GM21619 (cell line): ENCODE results near the gene WNT16.

Experiments
- ATAC-seq: cut with Tn5 transposase; IDR thresholded peaks from one replicate; pipeline ENCODE4 v1.9.1; 2021; ENCODE audit not compliant: unreplicated experiment

WNT16 gene

GRCh38 chr7:121342631-121343030 is 13.8 kb downstream of the WNT16 start:
- no peak for ATAC-seq

DNA sequence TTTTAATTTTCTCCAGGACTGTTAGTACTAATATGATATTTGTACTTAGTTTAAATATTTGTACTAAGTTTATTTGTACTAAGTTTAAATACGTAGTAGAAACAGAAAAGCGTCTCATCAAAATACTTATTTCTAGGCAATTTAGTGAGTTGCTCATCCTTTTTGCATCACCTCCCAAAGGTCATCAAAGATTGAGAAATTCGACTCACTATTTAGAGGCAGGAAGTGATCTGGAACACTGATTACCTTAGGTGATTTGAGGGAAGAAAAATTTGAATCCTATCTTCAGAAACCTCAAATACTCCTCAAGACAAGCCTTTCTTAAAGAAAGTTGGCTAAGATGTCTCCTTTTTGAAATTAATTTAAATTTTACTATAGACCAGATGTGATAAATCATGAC is 14.5 kb downstream of the WNT16 start:
- ATAC-seq, result no peak

- no peak for ATAC-seq
These were observed 15.3 kb downstream of the WNT16 start for GRCh38 chr7:121344093-121344492.

DNA sequence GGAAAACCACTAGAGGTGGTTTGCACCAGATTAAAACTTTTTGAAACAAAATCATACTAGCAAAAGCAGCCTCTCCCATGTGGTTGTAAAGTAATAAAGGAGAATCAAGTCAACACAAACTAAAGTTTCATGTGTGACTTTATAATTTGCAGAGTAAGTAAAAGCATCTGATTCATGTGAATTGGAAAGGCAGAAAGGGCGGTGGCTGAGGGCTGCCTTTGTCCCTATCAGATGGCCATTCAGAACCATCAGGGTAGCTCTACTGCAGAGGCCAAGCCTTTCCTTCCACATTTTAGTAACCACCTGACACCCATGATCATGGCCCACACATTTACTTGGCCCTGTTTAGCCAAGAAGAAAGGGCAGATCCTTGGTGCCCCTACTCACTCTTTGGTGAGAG is 15.7 kb downstream of the WNT16 start:
- ATAC-seq, result no peak

- no peak for ATAC-seq
These were observed 22.9 kb downstream of the WNT16 start for GRCh38 chr7:121351682-121352081.

- no peak for ATAC-seq
These were observed 23.5 kb downstream of the WNT16 start for GRCh38 chr7:121352323-121352722.

DNA sequence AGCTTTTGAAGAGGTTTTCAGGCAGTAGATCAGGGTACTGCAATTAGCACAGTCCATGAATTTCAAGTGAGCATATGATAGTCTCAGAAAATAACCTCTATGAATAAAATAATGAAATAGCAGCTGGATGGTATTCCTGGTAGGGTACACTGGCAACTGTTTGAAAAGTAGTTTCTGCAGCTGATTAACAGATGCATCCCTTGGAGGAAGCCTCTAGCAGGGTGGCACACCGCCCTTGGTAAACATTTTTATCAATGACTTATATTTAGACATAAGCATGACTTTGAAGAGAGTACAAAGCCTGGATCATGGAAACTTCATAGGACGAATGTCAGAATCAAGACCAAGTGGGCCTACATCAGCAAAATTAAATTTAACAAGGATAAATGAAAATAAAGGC is 26.8 kb downstream of the WNT16 start:
- ATAC-seq, result no peak

DNA sequence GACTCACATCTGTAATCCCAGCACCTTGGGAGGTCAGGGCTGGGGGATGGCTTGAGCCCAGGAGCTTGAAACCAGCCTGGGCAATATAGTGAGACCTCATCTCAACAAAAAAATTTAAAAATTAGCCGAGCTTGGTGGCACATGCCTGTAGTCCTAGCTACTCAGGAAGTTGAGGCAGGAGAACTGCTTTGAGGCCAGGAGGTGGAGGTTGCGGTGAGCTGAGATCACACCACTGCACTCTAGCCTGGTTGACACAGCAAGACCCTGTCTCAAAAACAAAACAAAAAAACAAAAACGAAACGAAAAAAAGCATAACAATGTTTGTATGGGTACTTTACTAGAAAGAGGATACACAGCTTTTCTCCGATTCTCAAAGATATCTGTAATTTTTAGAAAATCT is 31.8 kb downstream of the WNT16 start:
- ATAC-seq, result no peak

DNA sequence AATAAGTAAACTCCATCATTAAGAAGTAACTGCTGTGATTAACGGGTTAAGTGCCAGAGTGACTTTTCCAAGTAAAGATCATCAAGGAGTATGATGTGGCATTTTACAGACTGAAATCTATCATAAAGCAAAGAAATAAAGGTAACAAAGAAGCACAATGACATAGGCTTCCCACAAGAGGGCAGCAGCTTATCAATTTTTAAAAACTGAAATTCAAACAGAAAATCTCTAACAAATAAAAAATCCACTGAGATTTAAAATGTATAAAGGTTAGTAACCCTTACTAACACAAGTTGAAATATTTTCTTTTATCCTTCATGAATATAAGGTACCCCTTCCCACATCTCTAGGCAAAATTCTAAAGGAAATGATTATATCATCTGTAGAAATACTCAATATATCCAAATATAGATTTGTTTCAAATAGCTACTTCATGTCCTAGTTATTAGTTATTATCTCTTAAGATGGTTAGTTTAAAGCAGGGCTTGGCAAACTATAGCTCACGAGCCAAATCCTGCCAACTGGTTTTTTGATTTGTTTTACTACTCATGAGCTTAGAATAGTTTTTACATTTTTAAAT is 38.1 kb downstream of the WNT16 start:
- ATAC-seq, result no peak

- peak; percentile 47 for ATAC-seq
These were observed 40.7 kb downstream of the WNT16 start for GRCh38 chr7:121369462-121369861.

DNA sequence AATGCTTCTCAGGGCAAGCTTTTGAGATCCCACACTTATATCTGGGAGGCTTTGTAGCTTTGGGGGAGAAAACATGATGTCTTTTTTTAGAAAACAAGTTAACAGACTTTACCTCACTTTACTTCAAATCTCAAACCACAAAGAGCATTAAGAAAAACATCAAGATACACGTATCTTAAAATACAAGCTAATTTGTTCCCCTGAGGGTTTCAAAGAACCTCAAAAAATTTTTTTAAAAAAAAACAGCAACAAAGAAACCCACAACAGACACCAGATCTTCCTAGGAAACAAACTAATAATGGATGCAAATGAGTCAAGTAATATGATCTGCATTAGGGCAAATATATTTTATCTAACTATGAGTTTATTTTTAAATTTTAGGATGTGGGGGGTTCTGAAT is 42.6 kb downstream of the WNT16 start:
- no peak for ATAC-seq

DNA sequence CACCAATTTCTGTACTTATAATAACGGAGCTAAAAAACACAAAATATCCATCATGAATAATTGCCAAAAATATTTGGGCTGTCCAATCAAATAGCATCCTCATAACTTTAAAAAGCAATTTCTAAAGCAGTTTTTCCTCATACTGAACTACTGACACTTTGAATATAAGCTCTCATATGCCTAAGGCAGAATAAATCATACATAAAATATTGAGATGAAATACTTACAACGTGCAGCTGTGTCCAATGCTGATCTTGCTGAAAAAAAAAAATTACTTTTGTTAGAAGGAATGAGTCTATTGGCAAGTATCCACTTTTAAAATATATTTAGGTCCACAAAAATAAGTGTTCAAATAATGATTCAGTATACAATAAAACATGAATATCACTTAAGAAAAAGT is 43.1 kb downstream of the WNT16 start:
- ATAC-seq, result no peak

- ATAC-seq, result peak; percentile 87
These were observed 43.7 kb downstream of the WNT16 start for GRCh38 chr7:121372376-121373010.

- ATAC-seq, result no peak
These were observed 44.4 kb downstream of the WNT16 start for GRCh38 chr7:121373177-121373576.

GRCh38 chr7:121376979-121377378 is 48.2 kb downstream of the WNT16 start:
- ATAC-seq, result no peak

GRCh38 chr7:121379930-121380329 is 51.1 kb downstream of the WNT16 start:
- ATAC-seq, result no peak

GRCh38 chr7:121382473-121382872 is 53.7 kb downstream of the WNT16 start:
- ATAC-seq, result no peak

DNA sequence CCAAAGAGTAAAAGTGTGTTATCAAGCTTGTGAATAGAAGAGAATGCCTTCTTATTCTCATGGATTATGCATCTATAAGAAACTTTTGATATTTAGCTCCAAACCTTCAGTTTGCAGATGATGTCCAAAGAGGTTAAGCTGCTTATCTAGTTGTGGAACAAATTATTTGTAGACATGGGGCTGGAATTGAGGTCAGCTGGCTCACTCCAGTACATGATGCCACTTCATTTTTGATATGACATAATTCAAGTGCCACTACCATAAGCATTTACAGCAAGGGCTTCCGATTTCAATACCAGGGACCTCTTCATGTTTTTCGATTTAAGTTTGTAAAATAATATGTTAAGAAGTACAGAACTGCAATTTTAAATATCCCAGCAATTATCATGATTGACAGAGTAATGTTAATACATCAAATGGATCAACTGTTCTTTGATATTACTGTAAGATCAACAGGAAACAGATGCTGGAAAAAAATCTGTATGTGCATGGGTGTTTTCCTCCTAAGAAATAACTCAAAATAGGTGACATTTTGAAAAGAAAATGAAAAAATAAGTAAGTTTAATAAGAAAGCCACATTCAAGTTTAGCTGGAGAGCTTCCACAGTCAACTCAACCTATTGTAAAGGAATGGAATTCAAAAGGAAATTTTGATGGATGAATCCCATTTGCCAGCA is 54.6 kb downstream of the WNT16 start:
- ATAC-seq, result no peak

GRCh38 chr7:121384265-121384664 is 55.5 kb downstream of the WNT16 start:
- no peak for ATAC-seq

DNA sequence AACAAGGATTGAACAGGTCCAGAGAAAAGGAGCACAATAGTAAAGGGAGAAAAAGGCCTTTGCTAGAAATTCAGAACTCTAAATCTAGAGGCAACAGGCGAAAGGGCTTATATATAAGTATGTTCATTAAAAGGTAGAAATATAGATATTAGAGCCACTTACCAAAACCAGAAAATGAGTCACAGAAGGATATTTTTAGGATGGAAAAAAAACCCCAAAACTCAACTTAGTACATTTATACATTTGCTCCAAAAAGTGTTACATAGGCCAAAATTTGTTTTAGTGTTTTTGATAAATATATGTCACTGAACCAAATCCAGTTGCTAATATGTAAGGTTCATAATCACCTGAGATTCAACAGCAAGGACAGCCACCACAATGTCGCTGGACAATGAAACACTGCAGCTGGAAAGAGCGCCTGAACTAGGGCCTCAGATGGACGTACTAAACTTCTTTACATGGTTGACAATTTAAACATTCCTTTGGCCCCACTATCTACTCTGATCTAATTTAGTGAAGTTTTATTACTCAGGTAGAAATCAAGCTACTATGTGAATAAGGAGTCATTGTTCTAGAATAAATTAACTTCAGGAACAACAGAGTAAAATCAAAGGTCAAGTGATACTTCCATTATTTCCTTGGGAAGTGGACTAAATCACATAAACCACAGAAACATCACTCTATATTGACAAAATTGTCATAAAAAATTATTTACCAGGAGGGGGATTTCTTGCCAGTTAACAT is 56.4 kb downstream of the WNT16 start:
- ATAC-seq, result no peak

DNA sequence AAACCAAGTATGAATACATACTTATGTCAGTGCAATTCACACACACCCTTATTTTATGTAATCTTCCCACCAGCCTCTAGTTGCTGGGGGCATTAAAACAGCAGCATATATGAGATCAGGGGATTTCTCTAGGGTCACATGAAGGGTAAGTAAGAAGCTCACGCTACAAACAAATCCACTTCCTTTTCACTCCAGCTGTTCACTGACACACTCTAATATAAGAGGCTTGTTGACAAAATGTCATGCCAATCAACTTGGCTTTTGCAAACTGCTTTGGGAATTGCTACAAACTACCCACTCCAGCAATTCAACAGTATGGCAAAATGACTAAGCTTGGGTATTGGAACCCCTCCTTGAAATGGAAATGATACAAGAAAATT is 57.0 kb downstream of the WNT16 start:
- peak; percentile 89 for ATAC-seq

GRCh38 chr7:121388950-121389349 is 60.1 kb downstream of the WNT16 start:
- ATAC-seq, result no peak
